Left kidney (tissue), 2 donors: Measurements from ENCODE around the gene HS2ST1. TPM values are rescaled to one million over a fixed set of nuclear protein-coding genes. Genes with fewer than 3 reads are reported as not detected.
A peak's percentile ranks its signal among the peaks of the same experiment; 100 is the strongest.

Experiments used
- DNase-seq: peaks from one replicate; pipeline ENCODE4 v3.0.0-alpha.2; 2013
- polyA plus RNA-seq: library from polyadenylated mRNA; unstranded; fragments of 120-200 nt; gene quantifications from one replicate; pipeline ENCODE4 v1.2.1, GENCODE V29; 2013; ENCODE audit not compliant: insufficient read length

HS2ST1 gene
- polyA plus RNA-seq, 1 donor, result 54.4 TPM

GRCh38 chr1:87135329-87135712 is 220.9 kb downstream of the HS2ST1 start:
- DNase-seq, result no peak

DNA sequence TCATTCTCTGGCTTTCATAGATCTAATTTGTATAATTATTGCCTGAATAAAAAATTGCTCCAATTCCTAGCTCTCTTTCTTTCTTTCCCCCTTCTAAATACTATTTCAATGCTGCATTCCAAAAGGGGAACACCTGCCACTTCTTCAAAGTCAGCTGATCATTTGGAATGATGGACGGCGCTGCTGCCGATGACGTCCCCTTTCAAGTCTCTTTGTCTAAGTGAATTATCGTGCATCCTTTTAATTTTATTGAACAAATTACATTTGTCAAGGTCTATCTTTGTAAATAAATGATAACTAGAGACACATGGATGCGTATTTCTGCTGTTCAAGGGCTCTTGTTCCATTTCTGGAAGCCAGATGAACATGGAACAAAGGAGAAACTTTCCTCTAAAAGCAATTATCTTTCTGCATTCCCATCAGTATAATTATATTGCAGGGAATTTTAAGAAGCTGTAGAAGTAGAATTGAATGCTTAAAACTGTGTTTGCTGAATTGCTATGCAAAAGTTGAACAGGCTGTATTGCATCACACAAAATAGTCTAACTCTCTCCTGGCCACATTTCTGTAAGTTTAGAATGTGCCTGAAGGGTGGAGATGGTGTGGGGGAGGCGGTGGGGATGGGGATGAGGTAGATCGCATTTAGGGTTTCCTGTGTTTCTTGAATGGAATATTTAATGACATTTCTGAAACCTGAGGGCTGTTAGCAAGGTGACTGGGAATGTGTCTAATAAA is 222.3 kb downstream of the HS2ST1 start:
- no peak for DNase-seq

- no peak for DNase-seq
Observed at GRCh38 chr1:87137342-87137739, 222.9 kb downstream of the HS2ST1 start.

DNA sequence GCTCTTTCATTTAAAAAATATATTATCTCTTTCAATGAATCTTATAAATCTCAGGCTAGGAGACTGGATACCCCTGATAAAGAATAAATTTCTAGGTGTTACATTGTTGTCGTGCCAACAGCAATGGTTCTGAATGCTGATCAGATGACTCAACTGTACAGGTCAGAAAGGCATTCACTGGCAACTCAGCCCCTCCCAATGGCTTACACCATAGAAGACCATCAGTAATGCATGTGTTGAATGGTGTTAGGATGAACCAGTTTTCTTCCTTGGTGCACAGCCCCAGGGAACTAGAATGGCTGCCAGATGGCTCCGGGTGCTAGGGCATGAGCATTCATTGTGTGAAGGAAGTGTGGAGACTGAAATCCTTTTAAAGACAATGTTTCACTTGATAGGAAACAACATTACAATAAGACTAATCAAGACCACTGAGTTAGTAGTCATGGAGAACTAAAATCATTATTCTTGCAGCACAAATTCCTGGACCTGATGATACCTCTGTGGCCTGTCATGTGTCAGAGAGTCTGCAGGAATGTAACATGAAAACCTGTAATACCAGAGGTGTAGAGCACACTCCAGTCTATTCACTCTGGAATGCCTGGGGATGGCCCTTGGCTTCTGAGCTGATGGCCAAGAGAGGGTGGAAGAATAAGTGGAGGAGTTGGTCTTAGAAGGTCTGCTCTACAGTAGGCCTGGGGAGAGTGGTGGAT is 226.6 kb downstream of the HS2ST1 start:
- no peak for DNase-seq

GRCh38 chr1:87141556-87141955 is 227.1 kb downstream of the HS2ST1 start:
- no peak for DNase-seq

GRCh38 chr1:87143413-87144135 is 229.1 kb downstream of the HS2ST1 start:
- DNase-seq, result no peak

DNA sequence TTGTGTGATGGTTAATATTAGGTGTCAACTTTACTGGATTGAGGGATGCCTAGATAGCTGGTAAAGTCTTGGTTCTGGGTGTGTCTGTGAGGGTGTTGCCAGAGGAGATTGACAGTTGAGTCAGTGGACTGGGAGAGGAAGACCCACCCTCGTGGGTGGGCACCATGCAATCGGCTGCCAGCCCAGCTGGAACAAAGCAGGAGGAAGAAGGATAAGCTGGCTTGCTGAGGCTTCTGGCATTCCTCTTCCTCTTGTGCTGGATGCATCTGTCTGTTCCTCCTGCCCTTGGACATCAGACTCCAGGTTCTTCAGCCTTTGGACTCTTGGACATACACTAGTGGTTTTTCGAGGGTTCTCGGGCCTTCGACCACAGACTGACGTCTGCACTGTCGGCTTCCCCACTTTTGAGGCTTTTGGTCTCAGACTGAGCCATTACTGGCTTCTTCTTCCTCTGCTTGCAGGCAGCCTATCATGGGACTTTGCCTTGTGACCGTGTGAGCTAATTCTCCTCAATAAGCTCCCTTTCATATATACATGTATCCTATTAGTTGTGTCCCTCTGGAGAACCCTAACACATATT is 230.0 kb downstream of the HS2ST1 start:
- DNase-seq, result no peak

DNA sequence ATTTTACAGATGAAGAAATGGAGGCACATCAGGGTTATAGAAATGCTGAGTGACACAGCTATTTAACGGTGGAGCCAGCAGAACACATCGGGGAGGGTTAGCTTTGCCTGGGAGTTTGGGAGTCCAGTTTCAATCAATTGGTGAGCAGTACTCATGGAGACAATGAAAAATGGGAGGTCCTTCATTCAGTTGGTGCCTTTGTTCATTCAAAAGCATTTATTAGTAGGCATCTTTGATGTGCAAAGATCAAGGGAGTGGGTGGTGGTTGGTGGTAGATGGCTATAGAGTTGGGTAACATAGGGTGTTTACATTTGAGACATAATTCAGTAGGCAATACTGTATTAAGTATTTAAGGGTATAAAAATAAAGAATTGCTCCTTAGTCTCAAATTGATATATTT is 230.5 kb downstream of the HS2ST1 start:
- no peak for DNase-seq

DNA sequence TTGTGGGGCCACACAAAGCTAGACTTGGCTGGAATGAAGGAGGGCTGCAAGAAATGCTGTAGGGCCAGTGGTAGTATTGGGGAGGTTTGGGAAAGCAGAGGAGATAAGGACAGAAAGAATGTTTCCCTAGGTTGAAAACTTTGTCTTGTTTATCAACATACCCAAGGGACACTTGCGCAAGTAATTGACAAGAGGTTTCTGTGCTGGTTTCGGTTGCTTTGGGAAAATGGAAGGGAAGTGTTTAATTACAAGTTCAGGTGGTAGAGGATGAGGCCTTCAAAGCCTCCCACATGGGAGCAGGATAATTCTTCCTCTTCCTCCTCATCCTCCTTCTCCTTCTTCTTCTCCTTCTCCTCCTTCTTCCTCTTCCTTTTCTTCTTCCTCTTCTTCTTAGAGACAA is 232.1 kb downstream of the HS2ST1 start:
- DNase-seq, result no peak

DNA sequence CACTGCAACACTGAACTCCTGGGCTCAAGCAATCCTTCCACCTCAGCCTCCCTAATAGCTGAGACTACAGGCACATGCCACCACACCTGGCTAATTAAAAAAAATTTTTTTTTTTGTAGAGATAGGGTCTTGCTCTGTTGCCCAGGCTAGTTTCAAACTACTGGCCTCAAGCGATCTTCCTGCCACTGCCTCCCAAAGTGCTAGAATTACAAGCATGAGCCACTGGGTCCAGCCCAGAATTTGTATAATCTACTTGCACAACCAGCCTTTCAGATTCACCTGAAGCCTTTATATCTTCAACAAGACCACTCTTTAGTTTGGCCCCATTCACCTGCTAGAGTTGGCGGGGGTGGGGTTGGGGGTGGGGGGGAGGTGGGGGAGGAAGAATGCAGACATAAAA is 232.6 kb downstream of the HS2ST1 start:
- DNase-seq, result no peak

DNA sequence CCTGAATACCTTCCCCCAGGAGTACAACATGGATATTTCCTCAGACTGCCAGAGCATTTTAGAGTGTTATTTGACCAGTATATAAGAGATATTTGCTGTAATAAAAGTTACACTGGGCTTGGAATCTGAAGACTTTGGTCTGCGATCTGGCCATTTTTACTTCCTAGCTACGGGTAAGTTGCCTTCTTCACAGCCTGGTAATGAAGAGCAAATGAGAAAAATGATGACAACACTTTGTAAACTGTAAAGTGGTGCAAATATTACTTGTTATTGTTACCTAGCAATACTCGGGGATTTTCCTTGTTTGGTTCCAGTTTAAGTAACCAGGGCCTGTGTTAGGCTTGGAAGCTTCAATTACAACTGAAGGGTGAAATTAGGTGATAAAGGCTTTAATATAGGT is 233.4 kb downstream of the HS2ST1 start:
- DNase-seq, result no peak

GRCh38 chr1:87148661-87149060 is 234.2 kb downstream of the HS2ST1 start:
- no peak for DNase-seq

DNA sequence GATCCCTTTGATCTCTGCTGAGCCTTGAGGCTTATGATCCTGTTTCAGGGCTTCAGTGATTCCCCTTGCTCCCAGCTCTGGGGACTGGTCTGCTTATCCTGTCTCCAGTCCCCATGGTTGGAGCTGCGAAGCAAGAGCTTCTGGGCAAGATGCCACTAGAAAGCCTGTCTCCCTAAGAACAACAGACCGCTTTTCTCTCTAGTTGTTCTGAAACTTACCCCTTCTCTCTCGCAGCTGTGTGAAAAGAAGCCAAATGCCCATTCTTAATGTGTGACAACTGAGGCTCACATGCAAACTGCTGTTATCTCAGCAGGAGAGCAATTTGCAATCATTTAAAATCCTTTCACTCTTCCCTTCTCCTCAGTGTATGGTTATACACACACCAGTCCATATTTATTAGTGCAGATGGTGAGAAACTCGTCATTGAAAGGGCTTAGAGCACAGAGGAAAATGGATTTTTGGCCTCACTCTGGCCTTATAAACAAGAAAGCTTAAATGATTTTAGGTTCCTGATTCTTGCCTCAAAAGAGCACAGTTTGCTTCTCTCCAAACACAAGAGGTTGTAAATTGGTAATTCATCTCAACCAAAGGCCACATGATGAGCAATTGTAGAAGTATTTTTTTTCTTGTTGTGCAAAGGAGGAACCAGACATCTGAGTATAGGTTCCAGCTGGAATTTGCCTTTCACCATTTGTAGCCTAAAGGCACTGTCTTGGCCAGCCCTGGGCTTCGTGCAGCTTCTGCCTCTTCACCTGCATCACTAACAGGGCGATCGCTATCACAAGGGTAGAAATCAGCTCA is 235.0 kb downstream of the HS2ST1 start:
- no peak for DNase-seq

- no peak for DNase-seq
Observed at GRCh38 chr1:87150143-87150542, 235.7 kb downstream of the HS2ST1 start.

- DNase-seq, result peak; percentile 79
Observed at GRCh38 chr1:87151500-87152421, 237.3 kb downstream of the HS2ST1 start.

DNA sequence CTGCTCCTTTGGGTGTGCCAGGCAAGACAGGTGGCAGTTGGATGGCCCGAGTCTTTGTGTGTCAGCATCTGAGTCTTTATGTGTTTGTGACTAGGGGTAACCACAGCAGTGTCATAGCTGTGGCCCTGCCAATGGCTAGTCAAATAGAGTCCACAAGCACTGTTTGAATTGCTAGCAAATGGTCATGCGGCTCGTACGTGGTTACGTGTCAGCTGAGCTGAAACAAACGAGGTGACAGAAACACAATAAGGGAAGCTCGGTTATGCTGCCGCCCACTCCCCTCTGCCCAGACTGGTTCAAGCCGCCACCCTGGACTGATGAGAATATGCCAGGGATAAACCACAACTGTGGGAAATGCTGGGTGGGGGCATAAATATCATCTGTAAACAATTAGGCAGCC is 239.9 kb downstream of the HS2ST1 start:
- DNase-seq, result no peak

GRCh38 chr1:87155170-87155569 is 240.7 kb downstream of the HS2ST1 start:
- DNase-seq, result no peak

- DNase-seq, result no peak
Observed at GRCh38 chr1:87155648-87156047, 241.2 kb downstream of the HS2ST1 start.

DNA sequence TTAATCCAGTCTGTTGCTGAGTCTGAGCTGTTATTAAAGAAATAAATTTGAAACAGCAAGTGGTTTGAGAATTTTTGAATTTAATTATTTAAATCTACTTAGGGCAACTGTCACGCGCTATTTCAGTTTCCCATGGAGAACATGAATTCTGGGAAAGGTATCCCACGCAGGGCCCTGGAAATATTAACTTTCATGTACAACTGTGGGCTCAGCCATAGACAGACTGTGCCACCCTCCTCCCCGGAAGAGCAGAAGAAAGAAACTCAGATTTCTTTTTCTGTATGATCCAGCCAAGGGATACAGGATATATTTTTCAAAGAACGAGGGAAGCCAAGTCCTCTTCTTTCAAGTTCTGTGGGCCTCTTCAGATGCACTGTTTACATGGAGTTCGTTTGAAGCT is 241.7 kb downstream of the HS2ST1 start:
- no peak for DNase-seq

GRCh38 chr1:87159378-87159915 is 245.0 kb downstream of the HS2ST1 start:
- DNase-seq, result no peak
